ENCODE results near the gene PKD2L1.

PKD2L1 gene

GRCh38 chr10:100356067-100357017 is 26.3 kb upstream of the PKD2L1 start:
- TF ChIP-seq FOXP2 (optimal IDR thresholded peaks at IDR 0.05; ENCODE audit: borderline replicate concordance, extremely low read depth, extremely low read length, insufficient read depth) (no peak), REST (IDR thresholded peaks at IDR 0.05; ENCODE audit: insufficient read depth in 1 of 2, low read depth in 2 of 2, low read length in 2 of 2) (no peak), POLR2AphosphoS5 (IDR thresholded peaks at IDR 0.05; ENCODE audit: low read depth, low read length) (no peak), SIN3A (IDR thresholded peaks at IDR 0.05; ENCODE audit: borderline replicate concordance, insufficient read depth, low read length) (no peak), TAF1 (IDR thresholded peaks at IDR 0.05; ENCODE audit: borderline replicate concordance, insufficient read depth, low read length) (no peak)

GRCh38 chr10:100355086-100355485 is 25.1 kb upstream of the PKD2L1 start:
- TF ChIP-seq POLR2AphosphoS5 (IDR thresholded peaks at IDR 0.05; ENCODE audit: low read depth, low read length) (no peak), TAF1 (IDR thresholded peaks at IDR 0.05; ENCODE audit: borderline replicate concordance, insufficient read depth, low read length) (no peak), SIN3A (IDR thresholded peaks at IDR 0.05; ENCODE audit: borderline replicate concordance, insufficient read depth, low read length) (no peak), FOXP2 (optimal IDR thresholded peaks at IDR 0.05; ENCODE audit: borderline replicate concordance, extremely low read depth, extremely low read length, insufficient read depth) (no peak), REST (IDR thresholded peaks at IDR 0.05; ENCODE audit: insufficient read depth in 1 of 2, low read depth in 2 of 2, low read length in 2 of 2) (no peak)

- TF ChIP-seq FOXP2 (optimal IDR thresholded peaks at IDR 0.05; ENCODE audit: borderline replicate concordance, extremely low read depth, extremely low read length, insufficient read depth) (no peak), REST (IDR thresholded peaks at IDR 0.05; ENCODE audit: insufficient read depth in 1 of 2, low read depth in 2 of 2, low read length in 2 of 2) (no peak), TAF1 (IDR thresholded peaks at IDR 0.05; ENCODE audit: borderline replicate concordance, insufficient read depth, low read length) (no peak), POLR2AphosphoS5 (IDR thresholded peaks at IDR 0.05; ENCODE audit: low read depth, low read length) (no peak), SIN3A (IDR thresholded peaks at IDR 0.05; ENCODE audit: borderline replicate concordance, insufficient read depth, low read length) (no peak)
Measured at GRCh38 chr10:100353770-100354485, 23.9 kb upstream of the PKD2L1 start.

GRCh38 chr10:100350914-100351485 is 21.0 kb upstream of the PKD2L1 start:
- no peak for TF ChIP-seq FOXP2 (optimal IDR thresholded peaks at IDR 0.05; ENCODE audit: borderline replicate concordance, extremely low read depth, extremely low read length, insufficient read depth)
- no peak for TF ChIP-seq REST (IDR thresholded peaks at IDR 0.05; ENCODE audit: insufficient read depth in 1 of 2, low read depth in 2 of 2, low read length in 2 of 2)
- TF ChIP-seq SIN3A (IDR thresholded peaks at IDR 0.05; ENCODE audit: borderline replicate concordance, insufficient read depth, low read length): no peak
- TF ChIP-seq POLR2AphosphoS5 (IDR thresholded peaks at IDR 0.05; ENCODE audit: low read depth, low read length): no peak
- TF ChIP-seq TAF1 (IDR thresholded peaks at IDR 0.05; ENCODE audit: borderline replicate concordance, insufficient read depth, low read length): no peak

All from PFSK-1 (cell line).